ENCODE data around the gene FBP2. TPM values are rescaled to one million over a fixed set of nuclear protein-coding genes. Genes with fewer than 3 reads are reported as not detected.

The FBP2 gene
- total RNA-seq, 4 donors from 2014 or later, result 0.38 TPM; not detected in 3

DNA sequence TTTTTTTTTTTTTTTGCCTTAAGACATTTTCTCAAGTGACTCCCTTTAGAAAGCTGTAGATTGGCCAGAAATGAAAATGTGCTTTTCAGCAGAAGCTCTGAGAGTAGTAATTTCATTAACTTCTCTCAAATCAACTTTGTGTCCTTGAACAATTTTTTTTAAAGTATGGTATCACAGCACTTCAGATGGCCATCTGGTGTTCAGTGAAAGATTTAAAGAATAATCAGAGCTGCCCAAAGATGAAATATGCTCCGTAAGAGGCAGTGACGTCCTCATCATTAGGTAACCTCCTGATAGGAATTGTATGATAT, 81.7 kb downstream of the FBP2 start:
- Histone ChIP-seq H3K9me3 (no peaks in the 10 kb centered on the region), H3K4me3 (no peak overlapping the region), H3K27me3 (no peaks in the 10 kb centered on the region), H3K4me1 (no peaks in the 10 kb centered on the region), H3K27ac (no peak overlapping the region), H3K36me3 (no peaks in the 10 kb centered on the region)
- 76 to 81% methylated on average over 2 of the region's 2 CpGs for WGBS, 2 donors
- TF ChIP-seq, protein P1, sequence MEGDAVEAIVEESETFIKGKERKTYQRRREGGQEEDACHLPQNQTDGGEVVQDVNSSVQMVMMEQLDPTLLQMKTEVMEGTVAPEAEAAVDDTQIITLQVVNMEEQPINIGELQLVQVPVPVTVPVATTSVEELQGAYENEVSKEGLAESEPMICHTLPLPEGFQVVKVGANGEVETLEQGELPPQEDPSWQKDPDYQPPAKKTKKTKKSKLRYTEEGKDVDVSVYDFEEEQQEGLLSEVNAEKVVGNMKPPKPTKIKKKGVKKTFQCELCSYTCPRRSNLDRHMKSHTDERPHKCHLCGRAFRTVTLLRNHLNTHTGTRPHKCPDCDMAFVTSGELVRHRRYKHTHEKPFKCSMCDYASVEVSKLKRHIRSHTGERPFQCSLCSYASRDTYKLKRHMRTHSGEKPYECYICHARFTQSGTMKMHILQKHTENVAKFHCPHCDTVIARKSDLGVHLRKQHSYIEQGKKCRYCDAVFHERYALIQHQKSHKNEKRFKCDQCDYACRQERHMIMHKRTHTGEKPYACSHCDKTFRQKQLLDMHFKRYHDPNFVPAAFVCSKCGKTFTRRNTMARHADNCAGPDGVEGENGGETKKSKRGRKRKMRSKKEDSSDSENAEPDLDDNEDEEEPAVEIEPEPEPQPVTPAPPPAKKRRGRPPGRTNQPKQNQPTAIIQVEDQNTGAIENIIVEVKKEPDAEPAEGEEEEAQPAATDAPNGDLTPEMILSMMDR (IDR thresholded peaks at IDR 0.05), result no peak
- no peak for TF ChIP-seq POLR2A (IDR thresholded peaks at IDR 0.05)
- no peak for DNase-seq
- intact Hi-C loops (cut with DNase I), result no loop called here

DNA sequence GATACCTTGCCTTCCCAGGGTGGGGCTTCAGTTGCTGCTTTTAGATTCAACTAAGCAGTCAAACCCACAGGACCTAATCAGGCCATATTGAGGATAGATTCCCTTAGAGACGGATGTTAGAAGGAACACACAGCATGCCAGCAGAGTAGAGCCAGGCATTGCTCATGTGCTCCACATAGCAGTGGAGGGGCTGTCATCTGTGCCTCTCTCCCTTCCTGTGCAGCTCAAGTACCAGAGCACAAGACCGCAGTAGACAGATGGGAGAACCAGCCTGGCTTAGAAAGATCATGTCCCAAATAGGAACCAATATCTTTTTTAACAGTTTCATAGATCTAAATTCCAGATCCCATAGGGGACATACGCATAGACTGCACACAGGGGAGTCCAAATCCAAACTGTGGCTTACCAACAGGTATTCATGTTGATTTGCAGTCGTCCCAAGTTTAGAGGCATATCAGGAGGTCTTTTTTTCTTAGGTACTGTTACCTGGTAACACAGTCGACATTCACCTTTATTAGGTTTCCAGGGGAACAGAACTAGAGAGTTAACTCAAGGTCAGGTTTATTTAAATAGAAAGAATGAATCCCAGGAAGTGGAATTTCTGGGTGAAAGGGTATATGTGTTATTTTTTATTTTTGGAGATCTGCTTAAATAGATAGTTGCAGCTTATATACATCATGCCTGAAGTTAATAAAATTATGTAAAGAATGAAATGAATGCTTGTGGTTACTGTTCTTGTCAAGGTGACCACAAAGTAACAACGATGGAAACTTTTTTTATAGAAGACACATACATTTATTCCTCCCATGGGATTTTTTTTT, 82.3 kb downstream of the FBP2 start:
- Histone ChIP-seq H3K9me3 (no peaks in the 10 kb centered on the region), H3K27ac (no peak overlapping the region), H3K36me3 (no peaks in the 10 kb centered on the region), H3K27me3 (no peaks in the 10 kb centered on the region), H3K4me1 (no peaks in the 10 kb centered on the region), H3K4me3 (no peak overlapping the region)
- intact Hi-C loops (cut with DNase I), result no loop called here
- no peak for TF ChIP-seq POLR2A (IDR thresholded peaks at IDR 0.05)
- TF ChIP-seq, protein P1 (IDR thresholded peaks at IDR 0.05), result no peak
- 37 to 52% methylated on average over 5 to 6 of the region's 6 CpGs for WGBS, 2 donors
- DNase-seq, result no peak

Other genes with a start within 250 kb of the FBP2 start
- not detected for gene PCAT7, start 38.7 kb downstream of the FBP2 start, total RNA-seq
- gene FBP1, start 45.7 kb upstream of the FBP2 start, total RNA-seq, result 1 to 10 TPM in 2 of 4 donors, under 1 TPM in 1, not detected in 1; 0.19 to 3.0 (median 1.7) TPM
- gene AOPEP, start 132.9 kb upstream of the FBP2 start, total RNA-seq, result 100 to 1,000 TPM; 101 to 300 (median 115) TPM

Data from esophagus squamous epithelium (tissue), 5 donors.